ENCODE measurements around the gene PDE7B. TPM values are rescaled to one million over a fixed set of nuclear protein-coding genes. Genes with fewer than 3 reads are reported as not detected.
"Not testable (repeated sequence)": the region's sequence is repeated elsewhere in the genome, so short reads cannot be mapped to it uniquely, and the experiment has no call there.

The PDE7B gene
- polyA plus RNA-seq, 1 donor, result 1.3 TPM

- H3K27ac ChIP-seq (ENCODE audit: low read length), result no peak overlapping the region
- H3K9me3 ChIP-seq (ENCODE audit: control insufficient read depth, low read depth, low read length), result no peaks in the 10 kb centered on the region
- no CpG with 5 or more reads among the region's 3 CpGs for WGBS (ENCODE audit: insufficient coverage, low lambda C conversion rate)
- DNase-seq, result no peak
- H3K4me3 ChIP-seq (ENCODE audit: low read length), result no peak overlapping the region
- H3K27me3 ChIP-seq (ENCODE audit: control insufficient read depth, insufficient read depth, low read length), result no peaks in the 10 kb centered on the region
- H3K4me1 ChIP-seq (ENCODE audit: control insufficient read depth, insufficient read depth, low read length), result no peaks in the 10 kb centered on the region
- H3K36me3 ChIP-seq (ENCODE audit: control insufficient read depth, insufficient read depth, low read length), result no peaks in the 10 kb centered on the region
These were observed 286.4 kb downstream of the PDE7B start for GRCh38 chr6:136137739-136138402.

GRCh38 chr6:136139111-136139510 lies 287.6 kb downstream of the PDE7B start:
- not testable (repeated sequence) for DNase-seq; H3K9me3 ChIP-seq (ENCODE audit: control insufficient read depth, low read depth, low read length); H3K27me3 ChIP-seq (ENCODE audit: control insufficient read depth, insufficient read depth, low read length); H3K27ac ChIP-seq (ENCODE audit: low read length); H3K4me3 ChIP-seq (ENCODE audit: low read length); H3K36me3 ChIP-seq (ENCODE audit: control insufficient read depth, insufficient read depth, low read length); H3K4me1 ChIP-seq (ENCODE audit: control insufficient read depth, insufficient read depth, low read length)
- no CpG with 5 or more reads among the region's 6 CpGs for WGBS (ENCODE audit: insufficient coverage, low lambda C conversion rate)

GRCh38 chr6:136144251-136145023 lies 292.9 kb downstream of the PDE7B start:
- no peaks in the 10 kb centered on the region for H3K4me1 ChIP-seq (ENCODE audit: control insufficient read depth, insufficient read depth, low read length)
- no peak overlapping the region for H3K27ac ChIP-seq (ENCODE audit: low read length)
- no peaks in the 10 kb centered on the region for H3K27me3 ChIP-seq (ENCODE audit: control insufficient read depth, insufficient read depth, low read length)
- no peak overlapping the region for H3K4me3 ChIP-seq (ENCODE audit: low read length)
- H3K9me3 ChIP-seq (ENCODE audit: control insufficient read depth, low read depth, low read length), result no peaks in the 10 kb centered on the region
- H3K36me3 ChIP-seq (ENCODE audit: control insufficient read depth, insufficient read depth, low read length), result no peaks in the 10 kb centered on the region
- DNase-seq, result no peak

- Histone ChIP-seq H3K4me1 (ENCODE audit: control insufficient read depth, insufficient read depth, low read length) (no peaks in the 10 kb centered on the region), H3K36me3 (ENCODE audit: control insufficient read depth, insufficient read depth, low read length) (no peaks in the 10 kb centered on the region), H3K9me3 (ENCODE audit: control insufficient read depth, low read depth, low read length) (no peaks in the 10 kb centered on the region), H3K27me3 (ENCODE audit: control insufficient read depth, insufficient read depth, low read length) (no peaks in the 10 kb centered on the region), H3K27ac (ENCODE audit: low read length) (no peak overlapping the region), H3K4me3 (ENCODE audit: low read length) (no peak overlapping the region)
- WGBS (ENCODE audit: insufficient coverage, low lambda C conversion rate), result 100% methylated on average over 1 of the region's 2 CpGs
- no peak for DNase-seq
These were observed 294.6 kb downstream of the PDE7B start for GRCh38 chr6:136146130-136146529.

- no peak overlapping the region for H3K4me3 ChIP-seq (ENCODE audit: low read length)
- H3K9me3 ChIP-seq (ENCODE audit: control insufficient read depth, low read depth, low read length), result no peaks in the 10 kb centered on the region
- no peaks in the 10 kb centered on the region for H3K36me3 ChIP-seq (ENCODE audit: control insufficient read depth, insufficient read depth, low read length)
- no peaks in the 10 kb centered on the region for H3K27me3 ChIP-seq (ENCODE audit: control insufficient read depth, insufficient read depth, low read length)
- DNase-seq, result no peak
- no peak overlapping the region for H3K27ac ChIP-seq (ENCODE audit: low read length)
- H3K4me1 ChIP-seq (ENCODE audit: control insufficient read depth, insufficient read depth, low read length), result no peaks in the 10 kb centered on the region
- 100% methylated on average over 1 of the region's 2 CpGs for WGBS (ENCODE audit: insufficient coverage, low lambda C conversion rate)
These were observed 295.8 kb downstream of the PDE7B start for GRCh38 chr6:136147342-136147741.

- no peak overlapping the region for H3K27ac ChIP-seq (ENCODE audit: low read length)
- no peaks in the 10 kb centered on the region for H3K36me3 ChIP-seq (ENCODE audit: control insufficient read depth, insufficient read depth, low read length)
- DNase-seq, result no peak
- no peaks in the 10 kb centered on the region for H3K27me3 ChIP-seq (ENCODE audit: control insufficient read depth, insufficient read depth, low read length)
- H3K4me3 ChIP-seq (ENCODE audit: low read length), result no peak overlapping the region
- no peaks in the 10 kb centered on the region for H3K4me1 ChIP-seq (ENCODE audit: control insufficient read depth, insufficient read depth, low read length)
- no peaks in the 10 kb centered on the region for H3K9me3 ChIP-seq (ENCODE audit: control insufficient read depth, low read depth, low read length)
- WGBS (ENCODE audit: insufficient coverage, low lambda C conversion rate), result no CpG with 5 or more reads among the region's 1 CpG
These were observed 296.6 kb downstream of the PDE7B start for GRCh38 chr6:136148051-136148450.

- Histone ChIP-seq H3K36me3 (ENCODE audit: control insufficient read depth, insufficient read depth, low read length) (no peaks in the 10 kb centered on the region), H3K4me1 (ENCODE audit: control insufficient read depth, insufficient read depth, low read length) (no peaks in the 10 kb centered on the region), H3K4me3 (ENCODE audit: low read length) (no peak overlapping the region), H3K27ac (ENCODE audit: low read length) (no peak overlapping the region), H3K27me3 (ENCODE audit: control insufficient read depth, insufficient read depth, low read length) (no peaks in the 10 kb centered on the region), H3K9me3 (ENCODE audit: control insufficient read depth, low read depth, low read length) (no peaks in the 10 kb centered on the region)
- 80% methylated on average over 2 of the region's 5 CpGs for WGBS (ENCODE audit: insufficient coverage, low lambda C conversion rate)
- no peak for DNase-seq
These were observed 297.0 kb downstream of the PDE7B start for GRCh38 chr6:136148523-136148922.

GRCh38 chr6:136149311-136149710 lies 297.8 kb downstream of the PDE7B start:
- WGBS (ENCODE audit: insufficient coverage, low lambda C conversion rate), result no CpG with 5 or more reads among the region's 2 CpGs
- Histone ChIP-seq H3K4me1 (ENCODE audit: control insufficient read depth, insufficient read depth, low read length) (no peaks in the 10 kb centered on the region), H3K4me3 (ENCODE audit: low read length) (no peak overlapping the region), H3K36me3 (ENCODE audit: control insufficient read depth, insufficient read depth, low read length) (no peaks in the 10 kb centered on the region), H3K27ac (ENCODE audit: low read length) (no peak overlapping the region), H3K27me3 (ENCODE audit: control insufficient read depth, insufficient read depth, low read length) (no peaks in the 10 kb centered on the region), H3K9me3 (ENCODE audit: control insufficient read depth, low read depth, low read length) (no peaks in the 10 kb centered on the region)
- no peak for DNase-seq

GRCh38 chr6:136150961-136151360 lies 299.5 kb downstream of the PDE7B start:
- H3K9me3 ChIP-seq (ENCODE audit: control insufficient read depth, low read depth, low read length), result no peaks in the 10 kb centered on the region
- H3K27me3 ChIP-seq (ENCODE audit: control insufficient read depth, insufficient read depth, low read length), result no peaks in the 10 kb centered on the region
- no peaks in the 10 kb centered on the region for H3K36me3 ChIP-seq (ENCODE audit: control insufficient read depth, insufficient read depth, low read length)
- H3K27ac ChIP-seq (ENCODE audit: low read length), result no peak overlapping the region
- no peak overlapping the region for H3K4me3 ChIP-seq (ENCODE audit: low read length)
- no peak for DNase-seq
- WGBS (ENCODE audit: insufficient coverage, low lambda C conversion rate), result no CpG with 5 or more reads among the region's 1 CpG
- no peaks in the 10 kb centered on the region for H3K4me1 ChIP-seq (ENCODE audit: control insufficient read depth, insufficient read depth, low read length)

- no peak overlapping the region for H3K27ac ChIP-seq (ENCODE audit: low read length)
- H3K4me3 ChIP-seq (ENCODE audit: low read length), result no peak overlapping the region
- no peaks in the 10 kb centered on the region for H3K27me3 ChIP-seq (ENCODE audit: control insufficient read depth, insufficient read depth, low read length)
- H3K9me3 ChIP-seq (ENCODE audit: control insufficient read depth, low read depth, low read length), result no peaks in the 10 kb centered on the region
- no peaks in the 10 kb centered on the region for H3K4me1 ChIP-seq (ENCODE audit: control insufficient read depth, insufficient read depth, low read length)
- WGBS (ENCODE audit: insufficient coverage, low lambda C conversion rate), result 100% methylated on average over 1 of the region's 7 CpGs
- H3K36me3 ChIP-seq (ENCODE audit: control insufficient read depth, insufficient read depth, low read length), result no peaks in the 10 kb centered on the region
- DNase-seq, result no peak
These were observed 302.3 kb downstream of the PDE7B start for GRCh38 chr6:136153707-136154375.
